ENCODE results near the gene TINAG.
A peak's percentile ranks its signal among the peaks of the same experiment; 100 is the strongest.

TINAG gene

GRCh38 chr6:54267798-54268197 lies 40.4 kb upstream of the TINAG start:
- Histone ChIP-seq H3K9me3 (ENCODE audit: insufficient read depth, low read length) (no peaks in the 10 kb centered on the region), H3K79me2 (ENCODE audit: insufficient read depth, low read length) (no peaks in the 10 kb centered on the region), H3K36me3 (ENCODE audit: low read length) (no peaks in the 10 kb centered on the region), H4K20me1 (ENCODE audit: low read depth, low read length) (no peaks in the 10 kb centered on the region), H2AFZ (ENCODE audit: low read depth, low read length, severe bottlenecking) (no peak overlapping the region), H3K27ac (ENCODE audit: low read depth, low read length) (no peak overlapping the region), H3K4me2 (ENCODE audit: low read depth, low read length, poor library complexity, severe bottlenecking) (no peak overlapping the region), H3K9ac (ENCODE audit: low read length) (no peak overlapping the region), H3K4me3 (ENCODE audit: insufficient read depth, low read length, poor library complexity, severe bottlenecking) (no peak overlapping the region), H3K9me2 (replicated peaks; ENCODE audit: insufficient read depth, low read length) (no peaks in the 10 kb centered on the region), H3F3A (ENCODE audit: insufficient read depth) (no peaks in the 10 kb centered on the region), H3K27me3 (ENCODE audit: low read length) (0 out of 2 replicates have a peak, but pooled peaks cover 3% of the 10 kb centered on the region)
- peak; percentile 65 for TF ChIP-seq CTCF (IDR thresholded peaks at IDR 0.05; ENCODE audit: insufficient read depth, low read length, poor library complexity, severe bottlenecking)
- no peak for TF ChIP-seq EZH2phosphoT487 (conservative IDR thresholded peaks at IDR 0.05; ENCODE audit: low read length)

GRCh38 chr6:54273214-54273820 lies 34.9 kb upstream of the TINAG start:
- Histone ChIP-seq H4K20me1 (ENCODE audit: low read depth, low read length) (no peaks in the 10 kb centered on the region), H3K27me3 (ENCODE audit: low read length) (0 out of 2 replicates have a peak, but pooled peaks cover 3% of the 10 kb centered on the region), H3K79me2 (ENCODE audit: insufficient read depth, low read length) (no peaks in the 10 kb centered on the region), H3K9ac (ENCODE audit: low read length) (no peak overlapping the region), H3F3A (ENCODE audit: insufficient read depth) (no peaks in the 10 kb centered on the region), H3K4me2 (ENCODE audit: low read depth, low read length, poor library complexity, severe bottlenecking) (no peak overlapping the region), H3K4me3 (ENCODE audit: insufficient read depth, low read length, poor library complexity, severe bottlenecking) (no peak overlapping the region), H3K9me3 (ENCODE audit: insufficient read depth, low read length) (no peaks in the 10 kb centered on the region), H3K27ac (ENCODE audit: low read depth, low read length) (no peak overlapping the region), H3K36me3 (ENCODE audit: low read length) (no peaks in the 10 kb centered on the region), H3K9me2 (replicated peaks; ENCODE audit: insufficient read depth, low read length) (no peaks in the 10 kb centered on the region), H2AFZ (ENCODE audit: low read depth, low read length, severe bottlenecking) (no peak overlapping the region)
- no peak for TF ChIP-seq CTCF (IDR thresholded peaks at IDR 0.05; ENCODE audit: insufficient read depth, low read length, poor library complexity, severe bottlenecking)
- TF ChIP-seq EZH2phosphoT487 (conservative IDR thresholded peaks at IDR 0.05; ENCODE audit: low read length) = no peak

- H3K36me3 ChIP-seq (ENCODE audit: low read length) = no peaks in the 10 kb centered on the region
- H3K9me2 ChIP-seq (replicated peaks; ENCODE audit: insufficient read depth, low read length) = no peaks in the 10 kb centered on the region
- no peak overlapping the region for H3K27ac ChIP-seq (ENCODE audit: low read depth, low read length)
- H3K4me2 ChIP-seq (ENCODE audit: low read depth, low read length, poor library complexity, severe bottlenecking) = no peak overlapping the region
- H3K9me3 ChIP-seq (ENCODE audit: insufficient read depth, low read length) = no peaks in the 10 kb centered on the region
- 0 out of 2 replicates have a peak, but pooled peaks cover 3% of the 10 kb centered on the region for H3K27me3 ChIP-seq (ENCODE audit: low read length)
- no peak overlapping the region for H3K4me3 ChIP-seq (ENCODE audit: insufficient read depth, low read length, poor library complexity, severe bottlenecking)
- no peaks in the 10 kb centered on the region for H4K20me1 ChIP-seq (ENCODE audit: low read depth, low read length)
- no peaks in the 10 kb centered on the region for H3K79me2 ChIP-seq (ENCODE audit: insufficient read depth, low read length)
- H3K9ac ChIP-seq (ENCODE audit: low read length) = no peak overlapping the region
- no peaks in the 10 kb centered on the region for H3F3A ChIP-seq (ENCODE audit: insufficient read depth)
- H2AFZ ChIP-seq (ENCODE audit: low read depth, low read length, severe bottlenecking) = no peak overlapping the region
- TF ChIP-seq CTCF (IDR thresholded peaks at IDR 0.05; ENCODE audit: insufficient read depth, low read length, poor library complexity, severe bottlenecking) (no peak), EZH2phosphoT487 (conservative IDR thresholded peaks at IDR 0.05; ENCODE audit: low read length) (no peak)
Measured at GRCh38 chr6:54274383-54274782, 33.9 kb upstream of the TINAG start.
